BLaER1 treated with 17β-estradiol and CSF1 and Interleukin-3, amounts not matched to agents 10 nM and 100 nM (cell line): Measurements from ENCODE around the gene AKR1C2.
"Not testable (repeated sequence)": the region's sequence is repeated elsewhere in the genome, so short reads cannot be mapped to it uniquely, and the experiment has no call there.

Experiments used
- H3K27ac ChIP-seq, 11 experiments: shearing (Covaris generic); formaldehyde crosslinking; 2 replicates each; pipeline ENCODE4 v1.8.1; 2022
- H3K27me3 ChIP-seq, 11 experiments: shearing (Covaris generic); formaldehyde crosslinking; 2 replicates each; pipeline ENCODE4 v1.8.1; 2022
- H3K36me3 ChIP-seq, 11 experiments: shearing (Covaris generic); formaldehyde crosslinking; 2 replicates each; pipeline ENCODE4 v1.8.1; 2022
- H3K4me1 ChIP-seq, 10 experiments: shearing (Covaris generic); formaldehyde crosslinking; 2 replicates each; pipeline ENCODE4 v1.8.1; 2022
- H3K4me2 ChIP-seq, 11 experiments: shearing (Covaris generic); formaldehyde crosslinking; 2 replicates each; pipeline ENCODE4 v1.8.1; 2022
- H3K4me3 ChIP-seq, 10 experiments: shearing (Covaris generic); formaldehyde crosslinking; 2 replicates each; pipeline ENCODE4 v1.8.1; 2022
- H3K9ac ChIP-seq, 11 experiments: shearing (Covaris generic); formaldehyde crosslinking; 2 replicates each; pipeline ENCODE4 v1.8.1; 2022
- H3K9me3 ChIP-seq, 11 experiments: shearing (Covaris generic); formaldehyde crosslinking; replicated peaks in 1 of 11; 2 replicates each; pipeline ENCODE4 v1.8.1; 2022
- H4K20me1 ChIP-seq, 11 experiments: shearing (Covaris generic); formaldehyde crosslinking; 2 replicates each; pipeline ENCODE4 v1.8.1; 2022
- Cebpa-rat ChIP-seq, 11 experiments: shearing (Covaris generic); IDR thresholded peaks; 2 replicates each; pipeline ENCODE4 v1.8.1; 2022

Gene AKR1C2

GRCh38 chr10:5003127-5004029 is at the start of gene AKR1C2:
TSS of gene AKR1C2 (minus strand) at chr10:5003857. CDS start at chr10:5003835, 22 bp downstream.
- not testable (repeated sequence) for H3K4me3 ChIP-seq, H3K27ac ChIP-seq, H3K36me3 ChIP-seq, H3K9ac ChIP-seq, H3K4me2 ChIP-seq, H3K27me3 ChIP-seq, H4K20me1 ChIP-seq, H3K9me3 ChIP-seq, H3K4me1 ChIP-seq

GRCh38 chr10:5052951-5053500 is 49.4 kb upstream of the AKR1C2 start:
- not testable (repeated sequence) for H3K4me2 ChIP-seq, H3K27ac ChIP-seq, H3K27me3 ChIP-seq, H3K36me3 ChIP-seq, H4K20me1 ChIP-seq, H3K4me3 ChIP-seq, H3K4me1 ChIP-seq, H3K9ac ChIP-seq
- peaks cover 0 to 16% (median 8%) of the 10 kb centered on the region in 11 experiments; a peak in 18 of 22 replicates for H3K9me3 ChIP-seq

GRCh38 chr10:5047912-5048628 is 44.4 kb upstream of the AKR1C2 start:
- Histone ChIP-seq H3K27ac (no peak overlapping the region), H4K20me1 (no peaks in the 10 kb centered on the region), H3K4me1 (no peaks in the 10 kb centered on the region), H3K27me3 (no peaks in the 10 kb centered on the region), H3K4me2 (no peak overlapping the region), H3K9ac (no peak overlapping the region), H3K9me3 (peaks cover 7 to 38% (median 20%) of the 10 kb centered on the region in 11 experiments; a peak in 20 of 22 replicates), H3K4me3 (no peak overlapping the region), H3K36me3 (no peaks in the 10 kb centered on the region)
- no peak for TF ChIP-seq Cebpa-rat (IDR thresholded peaks at IDR 0.05)

- H3K4me3 ChIP-seq, H3K4me1 ChIP-seq, H4K20me1 ChIP-seq, H3K4me2 ChIP-seq, H3K36me3 ChIP-seq, H3K27ac ChIP-seq, H3K9ac ChIP-seq, H3K27me3 ChIP-seq: not testable (repeated sequence)
- peaks cover 13 to 42% (median 19%) of the 10 kb centered on the region in 11 experiments; a peak in 20 of 22 replicates for H3K9me3 ChIP-seq
These were observed 43.4 kb upstream of the AKR1C2 start for GRCh38 chr10:5047055-5047454.

GRCh38 chr10:5046410-5046809 is 42.8 kb upstream of the AKR1C2 start:
- Histone ChIP-seq H3K9ac (no peak overlapping the region), H3K4me3 (no peak overlapping the region), H3K4me1 (peaks cover 4 to 8% (median 6%) of the 10 kb centered on the region in 10 experiments; a peak in 16 of 20 replicates), H3K36me3 (no peaks in the 10 kb centered on the region), H3K27me3 (no peaks in the 10 kb centered on the region), H4K20me1 (no peaks in the 10 kb centered on the region), H3K27ac (no peak overlapping the region), H3K4me2 (no peak overlapping the region), H3K9me3 (peaks cover 17 to 48% (median 25%) of the 10 kb centered on the region in 11 experiments; a peak in 21 of 22 replicates)
- TF ChIP-seq Cebpa-rat (IDR thresholded peaks at IDR 0.05): no peak

- H3K9me3 ChIP-seq: peaks cover 30 to 61% (median 38%) of the 10 kb centered on the region in 11 experiments
- no peak overlapping the region for H3K9ac ChIP-seq
- H3K27ac ChIP-seq: no peak overlapping the region
- H3K36me3 ChIP-seq: no peaks in the 10 kb centered on the region
- peaks cover 8 to 15% (median 11%) of the 10 kb centered on the region in 10 experiments; a peak in 16 of 20 replicates for H3K4me1 ChIP-seq
- no peak overlapping the region for H3K4me2 ChIP-seq
- no peaks in the 10 kb centered on the region for H3K27me3 ChIP-seq
- TF ChIP-seq Cebpa-rat (IDR thresholded peaks at IDR 0.05): no peak
- H3K4me3 ChIP-seq: no peak overlapping the region
- H4K20me1 ChIP-seq: no peaks in the 10 kb centered on the region
These were observed 41.4 kb upstream of the AKR1C2 start for GRCh38 chr10:5045095-5045494.

- TF ChIP-seq Cebpa-rat (IDR thresholded peaks at IDR 0.05): no peak
These were observed 40.1 kb upstream of the AKR1C2 start for GRCh38 chr10:5043716-5044115.

GRCh38 chr10:5042922-5043321 is 39.3 kb upstream of the AKR1C2 start:
- Histone ChIP-seq H4K20me1 (no peaks in the 10 kb centered on the region), H3K27me3 (no peaks in the 10 kb centered on the region), H3K4me3 (no peak overlapping the region), H3K27ac (no peak overlapping the region), H3K9ac (no peak overlapping the region), H3K9me3 (peaks cover 30 to 63% (median 38%) of the 10 kb centered on the region in 11 experiments), H3K4me1 (peaks cover 8 to 15% (median 11%) of the 10 kb centered on the region in 10 experiments; a peak in 16 of 20 replicates), H3K36me3 (no peaks in the 10 kb centered on the region), H3K4me2 (no peak overlapping the region)
- no peak for TF ChIP-seq Cebpa-rat (IDR thresholded peaks at IDR 0.05)

More at GRCh38 chr10:5043716-5044115, 40.1 kb upstream of the AKR1C2 start:
- no peak overlapping the region for H3K27ac ChIP-seq
- H3K36me3 ChIP-seq: no peaks in the 10 kb centered on the region
- peaks cover 8 to 15% (median 11%) of the 10 kb centered on the region in 10 experiments; a peak in 16 of 20 replicates for H3K4me1 ChIP-seq
- no peak overlapping the region for H3K4me3 ChIP-seq
- H4K20me1 ChIP-seq: no peaks in the 10 kb centered on the region
- H3K27me3 ChIP-seq: no peaks in the 10 kb centered on the region
- H3K4me2 ChIP-seq: no peak overlapping the region
- H3K9ac ChIP-seq: no peak overlapping the region
- peaks cover 30 to 63% (median 38%) of the 10 kb centered on the region in 11 experiments for H3K9me3 ChIP-seq

GRCh38 chr10:5041471-5042023 is 37.9 kb upstream of the AKR1C2 start:
- Histone ChIP-seq H4K20me1 (no peaks in the 10 kb centered on the region), H3K4me1 (peaks cover 8 to 15% (median 11%) of the 10 kb centered on the region in 10 experiments; a peak in 16 of 20 replicates), H3K27me3 (no peaks in the 10 kb centered on the region), H3K4me2 (peak overlapping the region; percentile 40 to 63 (median 55)), H3K36me3 (no peaks in the 10 kb centered on the region), H3K27ac (no peak overlapping the region), H3K4me3 (peak overlapping the region in 2 of 10 experiments; percentile 11 to 18; a peak in 1 of 20 replicates), H3K9me3 (peaks cover 30 to 69% (median 38%) of the 10 kb centered on the region in 11 experiments), H3K9ac (no peak overlapping the region)
- TF ChIP-seq Cebpa-rat (IDR thresholded peaks at IDR 0.05): no peak
